Suprapubic skin (tissue), 4 donors: ENCODE measurements around the gene SRSF10. TPM values are rescaled to one million over a fixed set of nuclear protein-coding genes. Genes with fewer than 3 reads are reported as not detected.

Source experiments
- DNase-seq, 2 donors: peaks; one replicate each; pipeline ENCODE4 v3.0.0-alpha.2; 2019; ENCODE audit warnings: low spot score in 2 of 2
- H3K27ac ChIP-seq: fragments of 200-600 bp; sonication (generic); one replicate; pipeline ENCODE4 v1.5.1; 2019
- H3K27me3 ChIP-seq: fragments of 200-600 bp; sonication (generic); one replicate; pipeline ENCODE4 v1.5.1; 2019
- H3K36me3 ChIP-seq: fragments of 200-600 bp; sonication (generic); one replicate; pipeline ENCODE4 v1.5.1; 2019
- H3K4me1 ChIP-seq: fragments of 200-600 bp; sonication (generic); one replicate; pipeline ENCODE4 v1.5.1; 2019
- H3K4me3 ChIP-seq: fragments of 200-600 bp; sonication (generic); one replicate; pipeline ENCODE4 v1.5.1; 2019; ENCODE audit warnings: mild to moderate bottlenecking
- H3K9me3 ChIP-seq: fragments of 200-600 bp; sonication (generic); one replicate; pipeline ENCODE4 v1.5.1; 2019
- EP300 ChIP-seq: sonication (generic); formaldehyde crosslinking; IDR thresholded peaks from one replicate; pipeline ENCODE4 v1.6.1; 2017; ENCODE audit warnings: antibody characterized with exemption
- POLR2A ChIP-seq, 2 donors: fragments of 450-650 bp; IDR thresholded peaks; one replicate each; pipeline ENCODE4 v1.6.1; 2017; ENCODE audit warnings: antibody characterized with exemption in 2 of 2, mild to moderate bottlenecking in 2 of 2, moderate library complexity in 2 of 2
- POLR2AphosphoS5 ChIP-seq, 3 donors: sonication (generic); formaldehyde crosslinking; IDR thresholded peaks; one replicate each; pipeline ENCODE4 v1.6.1; 2017; ENCODE audit warnings: antibody characterized with exemption in 3 of 3
- WGBS: methylation state at CpG from one replicate; pipeline ENCODE4 v1.1.5; 2018; 5-methylcytosine and 5-hydroxymethylcytosine counted together
- total RNA-seq, 4 donors: library from RNA; depleted of rRNA; stranded (reverse); fragments of >200 nt; gene quantifications; one replicate each; pipeline ENCODE4 v1.1.0, GENCODE V29; 2016
- TF ChIP-seq, protein P1 (sequence below), 2 donors: fragments of 200-600 bp in 1 of 2; fragments of 450-650 bp in 1 of 2; sonication (generic) in 1 of 2; IDR thresholded peaks; one replicate each; pipeline ENCODE4 v1.5.1; 2016 to 2019; ENCODE audit warnings: antibody characterized with exemption in 2 of 2, mild to moderate bottlenecking in 1 of 2, moderate library complexity in 1 of 2

The SRSF10 gene
- total RNA-seq, 4 donors from 2014 or later = 67.7 to 162 (median 74.2) TPM

GRCh38 chr1:23979387-23979880 lies 693 bp downstream of the SRSF10 start:
- Histone ChIP-seq H3K4me3 (peak overlapping the region; percentile 90), H3K9me3 (no peaks in the 10 kb centered on the region), H3K27me3 (no peaks in the 10 kb centered on the region), H3K36me3 (no peaks in the 10 kb centered on the region), H3K4me1 (peaks cover 58% of the 10 kb centered on the region), H3K27ac (peak overlapping the region; percentile 99)
- WGBS = under 1% methylated on average over 13 of the region's 13 CpGs
- no peak for DNase-seq
- TF ChIP-seq, protein P1, sequence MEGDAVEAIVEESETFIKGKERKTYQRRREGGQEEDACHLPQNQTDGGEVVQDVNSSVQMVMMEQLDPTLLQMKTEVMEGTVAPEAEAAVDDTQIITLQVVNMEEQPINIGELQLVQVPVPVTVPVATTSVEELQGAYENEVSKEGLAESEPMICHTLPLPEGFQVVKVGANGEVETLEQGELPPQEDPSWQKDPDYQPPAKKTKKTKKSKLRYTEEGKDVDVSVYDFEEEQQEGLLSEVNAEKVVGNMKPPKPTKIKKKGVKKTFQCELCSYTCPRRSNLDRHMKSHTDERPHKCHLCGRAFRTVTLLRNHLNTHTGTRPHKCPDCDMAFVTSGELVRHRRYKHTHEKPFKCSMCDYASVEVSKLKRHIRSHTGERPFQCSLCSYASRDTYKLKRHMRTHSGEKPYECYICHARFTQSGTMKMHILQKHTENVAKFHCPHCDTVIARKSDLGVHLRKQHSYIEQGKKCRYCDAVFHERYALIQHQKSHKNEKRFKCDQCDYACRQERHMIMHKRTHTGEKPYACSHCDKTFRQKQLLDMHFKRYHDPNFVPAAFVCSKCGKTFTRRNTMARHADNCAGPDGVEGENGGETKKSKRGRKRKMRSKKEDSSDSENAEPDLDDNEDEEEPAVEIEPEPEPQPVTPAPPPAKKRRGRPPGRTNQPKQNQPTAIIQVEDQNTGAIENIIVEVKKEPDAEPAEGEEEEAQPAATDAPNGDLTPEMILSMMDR (IDR thresholded peaks at IDR 0.05) = no peak
- TF ChIP-seq POLR2AphosphoS5 (IDR thresholded peaks at IDR 0.05) (no peak), POLR2A (IDR thresholded peaks at IDR 0.05) (no peak), EP300 (no peak)

- TF ChIP-seq EP300 (no peak), POLR2AphosphoS5 (IDR thresholded peaks at IDR 0.05) (no peak), POLR2A (IDR thresholded peaks at IDR 0.05) (no peak)
- TF ChIP-seq, protein P1 (IDR thresholded peaks at IDR 0.05) = no peak
- Histone ChIP-seq H3K9me3 (no peaks in the 10 kb centered on the region), H3K27me3 (no peaks in the 10 kb centered on the region), H3K36me3 (peaks cover 2% of the 10 kb centered on the region), H3K4me3 (peak overlapping the region; percentile 90), H3K27ac (no peak overlapping the region), H3K4me1 (peaks cover 61% of the 10 kb centered on the region)
- DNase-seq = no peak
- whole genome bisulfite sequencing = 1% methylated on average over 4 of the region's 4 CpGs
Observed at GRCh38 chr1:23978805-23979204, 1.3 kb downstream of the SRSF10 start.

GRCh38 chr1:23977854-23978191 lies 2.3 kb downstream of the SRSF10 start:
- TF ChIP-seq, protein P1 (IDR thresholded peaks at IDR 0.05) = no peak
- TF ChIP-seq EP300 (no peak), POLR2AphosphoS5 (IDR thresholded peaks at IDR 0.05) (no peak), POLR2A (IDR thresholded peaks at IDR 0.05) (no peak)
- Histone ChIP-seq H3K27ac (no peak overlapping the region), H3K36me3 (peaks cover 8% of the 10 kb centered on the region), H3K4me3 (peak overlapping the region; percentile 90), H3K27me3 (no peaks in the 10 kb centered on the region), H3K9me3 (no peaks in the 10 kb centered on the region), H3K4me1 (peaks cover 61% of the 10 kb centered on the region)
- DNase-seq = no peak
- 77% methylated on average over 1 of the region's 1 CpG for WGBS

DNA sequence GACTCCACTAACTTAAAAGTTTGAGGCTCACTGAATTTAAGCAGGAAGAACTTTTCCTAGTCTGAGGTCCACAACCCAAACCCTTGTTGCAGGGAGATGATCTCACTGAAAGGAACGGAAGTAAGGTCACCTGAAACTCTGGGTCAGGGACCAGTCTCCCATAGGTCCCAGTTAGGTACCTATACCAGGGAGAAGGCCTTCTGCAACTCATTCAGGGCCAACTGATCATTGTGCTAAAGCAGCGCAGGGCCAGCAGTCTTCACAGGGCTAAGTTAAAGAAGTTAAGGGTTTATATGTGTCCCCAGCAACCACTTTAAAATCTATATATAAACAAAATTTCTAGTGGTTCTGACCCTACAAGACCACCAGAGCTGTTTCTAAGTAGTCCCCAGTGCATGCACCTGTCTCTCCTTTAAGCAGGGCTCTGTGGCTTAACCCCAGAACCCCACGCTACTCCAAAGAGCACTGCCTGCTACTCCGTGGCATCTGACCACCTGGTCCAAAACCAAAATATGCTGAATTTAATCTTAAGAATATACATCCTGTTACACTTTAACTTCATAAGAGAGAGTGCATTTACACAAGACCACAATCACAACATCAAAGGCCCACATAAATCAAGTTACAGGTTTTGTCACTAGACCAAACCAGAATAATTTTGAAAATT lies 2.8 kb downstream of the SRSF10 start:
- Histone ChIP-seq H3K36me3 (peaks cover 13% of the 10 kb centered on the region), H3K4me1 (peaks cover 61% of the 10 kb centered on the region), H3K27me3 (no peaks in the 10 kb centered on the region), H3K9me3 (no peaks in the 10 kb centered on the region), H3K4me3 (peak overlapping the region; percentile 90), H3K27ac (no peak overlapping the region)
- 53% methylated on average over 4 of the region's 4 CpGs for WGBS
- no peak for DNase-seq
- no peak for TF ChIP-seq POLR2AphosphoS5 (IDR thresholded peaks at IDR 0.05)
- TF ChIP-seq EP300 = no peak
- no peak for TF ChIP-seq POLR2A (IDR thresholded peaks at IDR 0.05)

DNA sequence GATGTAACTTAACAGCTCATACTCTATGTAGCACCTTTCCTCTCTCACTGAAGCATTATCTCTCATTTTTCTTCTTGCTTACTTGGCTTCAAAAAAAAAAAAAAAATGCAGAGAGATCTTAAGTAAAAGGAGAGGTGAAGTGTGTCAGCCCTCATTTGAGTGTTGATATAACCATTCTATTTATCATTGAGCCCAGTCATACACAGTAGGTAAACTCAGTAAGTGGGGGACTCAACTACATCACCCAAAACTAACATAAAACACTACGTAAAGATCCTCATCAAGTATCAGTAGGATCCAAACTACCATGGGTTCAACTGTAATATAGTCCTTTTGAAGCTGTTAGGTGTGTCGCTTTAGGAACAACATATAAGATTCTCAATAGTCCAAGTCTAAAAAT lies 12.3 kb downstream of the SRSF10 start:
- Histone ChIP-seq H3K27ac (no peak overlapping the region), H3K36me3 (peaks cover 61% of the 10 kb centered on the region), H3K9me3 (no peaks in the 10 kb centered on the region), H3K4me3 (no peak overlapping the region), H3K27me3 (no peaks in the 10 kb centered on the region), H3K4me1 (peaks cover 13% of the 10 kb centered on the region)
- TF ChIP-seq, protein P1 (IDR thresholded peaks at IDR 0.05) = no peak
- TF ChIP-seq POLR2A (IDR thresholded peaks at IDR 0.05) = no peak
- 68% methylated on average over 2 of the region's 2 CpGs for WGBS
- DNase-seq = no peak
